HPDE6-E6E7 (cell line): ENCODE results near the gene CEP63.

Source experiments
- DNase-seq: peaks from one replicate; pipeline ENCODE4 v3.0.0; 2011; ENCODE audit warnings: missing footprints; ENCODE audit errors: extremely low spot score

CEP63 gene

DNA sequence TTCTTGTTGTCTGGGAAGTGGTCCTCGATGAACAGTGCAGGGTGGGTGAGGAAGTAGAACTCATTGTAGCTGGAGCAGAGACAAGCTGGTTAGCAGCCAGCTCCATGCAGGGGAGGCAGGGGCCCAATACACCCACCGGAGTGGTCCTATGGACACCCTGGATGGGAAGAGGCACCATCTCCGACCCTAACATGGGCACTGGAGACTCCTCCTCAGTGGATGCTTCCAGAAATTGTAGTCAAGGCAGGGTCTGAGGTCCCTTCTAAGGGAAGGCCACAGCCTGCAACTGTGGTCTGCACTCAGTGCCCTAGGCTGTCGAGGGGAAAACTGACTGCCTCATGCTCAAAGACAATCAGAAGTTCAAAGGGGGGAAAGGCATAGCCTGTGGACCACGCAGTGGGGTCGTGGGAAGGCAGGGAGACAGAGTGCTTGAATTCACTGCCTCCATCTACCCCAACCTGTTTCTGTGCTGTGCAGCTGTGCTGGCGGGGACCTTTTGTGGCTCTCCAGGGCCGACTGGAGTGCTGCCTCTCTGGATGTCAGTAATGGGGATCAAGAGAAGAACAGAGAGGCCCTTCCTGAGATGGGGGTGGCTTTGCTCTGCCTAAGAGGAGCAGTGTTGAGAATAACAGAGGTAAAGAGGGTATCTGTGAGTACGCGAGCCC, 123.0 kb downstream of the CEP63 start:
- no peak for DNase-seq

DNA sequence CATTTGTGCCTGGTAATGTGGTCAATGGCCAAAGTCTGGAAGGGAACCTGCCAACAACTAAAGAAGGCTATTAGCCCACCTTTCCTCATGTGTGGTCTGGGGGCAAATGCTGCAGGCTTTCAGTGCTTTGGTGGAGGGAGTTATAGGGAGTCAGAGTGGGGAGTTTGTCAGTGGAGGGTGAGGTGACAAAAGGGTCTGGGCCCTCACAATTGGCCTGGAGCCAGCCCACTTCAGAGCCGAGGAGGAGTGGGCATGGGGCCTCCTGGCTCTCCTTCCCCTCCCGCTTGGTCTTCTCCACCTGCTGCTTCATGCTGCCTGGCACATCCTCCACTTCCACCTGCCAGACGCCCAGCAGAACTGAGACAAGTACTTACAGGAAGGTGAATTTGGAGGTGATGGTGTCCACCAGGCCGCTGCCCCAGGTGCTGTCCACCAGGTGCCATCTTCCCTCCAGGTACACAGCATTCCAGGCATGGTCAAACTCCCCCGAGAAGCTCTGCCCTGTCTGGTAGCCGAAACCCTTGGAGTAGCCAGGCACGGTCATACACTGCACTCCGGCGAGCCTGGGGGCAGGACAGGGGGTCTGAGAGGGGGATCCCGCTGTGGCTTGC, 124.1 kb downstream of the CEP63 start:
- DNase-seq = no peak

DNA sequence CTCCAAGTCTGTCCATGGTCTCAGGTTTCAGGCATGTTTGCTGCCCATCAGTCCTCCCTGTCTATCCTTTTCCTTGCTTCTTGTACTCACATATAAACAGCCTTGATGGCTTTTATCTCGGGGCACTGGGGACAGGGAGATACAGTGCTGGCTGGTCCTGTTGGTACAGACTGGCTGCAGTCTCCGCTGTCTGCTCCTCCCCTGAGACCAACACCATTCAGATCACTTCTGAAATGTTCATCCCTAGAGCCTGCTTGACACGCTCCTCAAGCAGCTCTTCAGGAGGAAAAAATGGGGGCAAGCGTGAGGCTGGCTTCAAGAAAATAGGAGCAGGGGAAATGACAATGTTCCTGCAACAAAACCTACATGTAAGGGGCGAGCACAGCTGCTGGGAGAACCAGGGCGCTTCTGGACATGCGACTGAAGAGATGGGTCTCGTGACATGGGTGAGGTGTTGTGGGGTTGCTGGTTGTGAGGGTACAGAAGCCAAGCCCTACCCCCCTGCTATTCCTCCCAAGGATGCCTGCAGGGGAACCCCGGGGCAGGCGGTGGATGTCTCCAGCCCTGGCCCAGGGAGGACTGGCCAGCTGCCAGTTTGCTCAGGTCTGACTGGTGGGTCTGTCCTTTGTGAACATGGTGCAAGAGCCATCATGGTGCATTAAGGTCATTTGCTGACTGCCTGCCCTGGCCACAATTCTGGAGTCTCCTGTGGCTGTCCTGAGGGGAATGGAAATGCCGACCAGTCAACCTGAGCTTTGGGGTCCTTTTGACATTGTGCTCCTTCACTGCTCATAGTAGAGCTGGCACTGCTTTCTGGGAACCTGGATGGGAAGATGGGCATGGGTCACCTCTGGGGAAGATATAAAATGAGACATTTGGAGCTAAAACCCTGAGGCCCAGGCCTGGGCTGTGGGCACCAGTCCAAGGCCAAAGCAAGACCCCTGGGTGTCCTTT, 124.9 kb downstream of the CEP63 start:
- DNase-seq = no peak

DNA sequence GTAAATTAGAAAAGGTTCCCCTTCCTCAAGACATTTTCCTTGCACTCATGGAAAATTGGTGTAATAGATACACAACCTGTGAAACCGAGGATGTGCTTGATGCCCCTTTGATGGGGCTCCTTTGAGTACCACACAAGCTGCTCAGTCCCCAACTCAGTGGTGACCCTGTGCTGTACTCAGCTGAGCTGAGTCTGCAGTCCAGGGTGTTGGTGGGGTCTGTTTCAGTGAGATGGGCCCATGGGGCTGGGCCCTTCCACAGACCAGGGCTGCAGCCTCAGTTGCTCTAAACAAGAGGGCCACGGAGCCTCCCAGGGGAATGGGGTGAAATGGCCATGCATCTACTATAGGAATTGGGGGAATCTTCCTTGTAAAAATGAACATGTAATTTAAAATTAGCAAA, 125.7 kb downstream of the CEP63 start:
- no peak for DNase-seq

DNA sequence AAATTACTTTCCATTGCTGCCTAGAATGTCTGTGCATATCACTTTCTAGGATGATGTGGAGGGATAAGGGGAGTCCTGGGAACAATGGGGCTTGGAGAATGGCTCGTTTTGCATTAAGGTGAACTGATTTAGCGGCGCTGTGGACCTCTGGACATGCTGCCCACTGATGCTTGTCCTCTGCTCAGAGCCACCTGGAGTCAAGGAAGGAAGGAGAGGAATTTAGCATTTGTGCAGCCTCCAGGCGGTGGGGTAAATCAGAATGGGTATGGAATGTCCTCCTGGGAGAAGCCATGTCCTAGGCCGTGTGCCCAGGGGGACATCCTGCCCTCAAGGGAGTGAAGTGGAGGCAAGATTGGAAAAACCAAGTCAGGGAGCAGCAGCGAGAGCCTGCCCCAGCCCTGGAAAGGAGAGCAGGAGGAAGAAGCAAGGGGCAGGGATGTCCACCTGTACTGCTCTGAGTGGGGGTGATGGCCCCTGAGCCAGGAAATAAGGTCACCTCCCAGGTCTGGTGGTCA, 127.2 kb downstream of the CEP63 start:
- DNase-seq = no peak

DNA sequence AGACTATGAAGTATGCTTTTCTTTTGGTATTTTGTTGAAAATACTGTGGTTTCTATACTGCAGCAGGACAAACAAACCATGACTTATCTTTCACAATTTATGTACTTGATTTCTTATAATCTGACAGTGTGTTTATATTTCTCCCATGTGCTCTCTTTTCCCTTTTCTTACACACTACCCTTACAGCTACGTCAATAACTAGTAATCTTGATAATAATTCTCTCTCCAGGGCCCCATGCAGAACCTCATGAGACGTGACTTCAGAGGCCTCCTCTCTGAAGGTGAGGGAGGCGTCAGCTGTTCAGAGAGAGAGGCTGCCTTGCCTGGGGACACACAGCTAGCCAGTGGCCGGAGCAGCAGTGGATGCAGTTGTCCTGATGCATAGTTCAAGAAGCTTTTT, 129.1 kb downstream of the CEP63 start:
- DNase-seq = no peak

DNA sequence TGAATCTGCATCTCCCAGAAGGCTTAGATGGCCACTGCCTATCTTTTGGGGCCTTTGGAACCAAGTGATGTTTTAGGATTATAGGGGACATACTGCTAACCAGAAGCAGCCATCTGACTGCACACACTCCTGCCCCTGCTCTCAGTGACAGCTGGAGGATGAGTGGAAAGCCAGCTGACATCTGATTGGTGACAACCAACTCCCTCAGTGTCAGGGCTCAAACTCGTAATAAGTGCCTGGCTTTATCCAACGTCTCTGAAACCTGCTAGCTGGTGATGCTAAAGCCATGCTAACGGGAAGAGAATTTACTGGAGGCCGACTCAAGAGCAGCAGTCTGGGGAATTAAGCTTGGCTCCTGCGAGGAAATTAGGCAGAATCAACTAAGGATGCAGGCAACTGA, 129.9 kb downstream of the CEP63 start:
- DNase-seq = no peak

DNA sequence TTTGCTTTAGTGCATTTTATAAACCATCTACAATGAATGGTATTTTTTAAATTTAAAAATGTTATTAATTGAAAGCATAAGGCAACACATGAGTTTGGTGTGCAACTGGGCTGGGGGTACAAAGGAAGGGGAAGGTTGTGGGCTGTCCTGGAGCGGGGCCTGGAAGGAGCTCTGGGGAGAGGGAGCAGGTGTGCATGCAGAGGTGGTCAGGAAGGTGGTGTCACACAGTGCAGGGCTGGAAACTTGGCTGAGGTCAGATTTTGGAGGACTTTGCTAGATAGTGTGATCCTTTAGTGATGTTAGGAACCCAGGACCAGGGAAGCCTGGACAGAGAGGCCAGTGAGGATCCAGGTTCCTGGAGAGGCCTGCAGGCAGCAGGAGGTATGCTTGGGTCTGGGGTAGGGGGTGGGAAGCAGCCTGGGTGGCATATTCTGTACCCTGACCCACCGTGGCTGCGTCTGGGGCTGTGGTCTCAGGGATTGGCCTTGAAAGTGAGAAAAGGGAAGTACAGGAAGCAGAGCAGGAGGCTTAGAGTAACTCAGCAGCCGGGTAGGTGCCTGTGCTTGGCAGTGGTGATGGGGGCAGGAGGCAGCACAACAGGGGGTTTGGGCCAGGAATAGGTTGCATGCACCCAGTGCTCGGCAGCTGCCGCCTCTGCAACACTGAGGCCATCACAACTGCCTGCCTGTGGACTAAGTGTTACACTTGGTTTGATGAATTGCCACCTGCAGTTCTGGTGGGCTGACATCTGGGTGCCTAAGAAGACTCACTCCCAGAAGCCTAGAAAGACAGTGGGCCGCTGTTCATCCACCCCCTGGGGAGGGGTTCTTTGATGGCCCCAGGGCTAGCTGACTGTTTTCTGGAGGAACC, 132.0 kb downstream of the CEP63 start:
- DNase-seq = no peak

DNA sequence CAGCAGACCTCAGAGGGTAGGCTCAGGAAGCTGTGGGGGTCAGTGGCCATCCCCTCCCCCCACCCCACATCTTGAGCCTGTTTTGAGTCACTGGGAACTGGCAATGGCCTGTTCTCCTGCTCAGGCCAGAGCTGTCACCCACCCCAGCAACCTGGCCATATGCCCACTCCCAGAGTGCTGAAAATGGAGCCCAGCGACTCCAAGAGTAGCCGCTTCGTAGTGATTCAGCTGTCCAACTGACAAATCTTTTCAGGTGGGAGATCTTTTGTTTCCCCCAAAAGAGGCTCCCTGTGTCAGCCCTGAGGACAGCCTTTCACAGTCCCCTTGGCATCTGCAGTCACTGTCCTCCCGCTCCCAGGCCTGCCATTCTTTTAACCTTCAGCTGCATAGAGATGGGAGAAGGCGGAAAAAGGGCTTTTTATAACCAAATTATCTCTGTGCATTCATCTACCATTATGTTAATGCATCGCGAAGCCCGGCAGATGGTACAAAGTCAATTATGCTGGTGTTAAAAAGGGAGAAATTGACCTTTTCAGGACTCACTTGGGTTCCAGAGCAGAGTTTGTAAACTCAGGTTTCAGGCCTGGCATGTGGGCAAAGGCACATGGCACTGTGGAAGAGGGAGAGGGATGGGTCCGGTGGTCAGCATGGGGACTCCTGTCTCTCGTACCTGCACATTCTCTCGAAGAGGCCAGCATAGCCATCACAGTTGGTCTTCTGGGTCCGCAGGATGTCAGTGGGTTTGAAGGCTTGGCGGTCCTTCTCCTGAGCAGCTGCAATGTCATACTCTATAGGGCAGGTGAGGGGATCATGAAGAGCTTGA, 132.8 kb downstream of the CEP63 start:
- DNase-seq = no peak

DNA sequence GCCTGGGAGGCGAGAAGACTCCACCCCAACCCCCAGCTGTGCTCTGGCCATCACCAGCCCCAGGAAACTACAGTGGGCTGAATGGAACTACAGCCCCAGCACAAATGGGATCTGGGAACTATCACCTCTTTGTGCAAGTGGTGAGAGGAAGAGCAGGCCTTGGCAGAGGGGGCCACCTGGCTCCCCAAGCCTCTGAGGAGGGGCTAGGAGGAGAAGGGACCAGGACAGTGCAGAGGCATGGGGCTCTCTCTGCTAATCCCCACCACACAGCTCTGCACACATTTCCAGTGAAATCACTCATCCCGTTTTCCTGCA, 133.4 kb downstream of the CEP63 start:
- no peak for DNase-seq

DNA sequence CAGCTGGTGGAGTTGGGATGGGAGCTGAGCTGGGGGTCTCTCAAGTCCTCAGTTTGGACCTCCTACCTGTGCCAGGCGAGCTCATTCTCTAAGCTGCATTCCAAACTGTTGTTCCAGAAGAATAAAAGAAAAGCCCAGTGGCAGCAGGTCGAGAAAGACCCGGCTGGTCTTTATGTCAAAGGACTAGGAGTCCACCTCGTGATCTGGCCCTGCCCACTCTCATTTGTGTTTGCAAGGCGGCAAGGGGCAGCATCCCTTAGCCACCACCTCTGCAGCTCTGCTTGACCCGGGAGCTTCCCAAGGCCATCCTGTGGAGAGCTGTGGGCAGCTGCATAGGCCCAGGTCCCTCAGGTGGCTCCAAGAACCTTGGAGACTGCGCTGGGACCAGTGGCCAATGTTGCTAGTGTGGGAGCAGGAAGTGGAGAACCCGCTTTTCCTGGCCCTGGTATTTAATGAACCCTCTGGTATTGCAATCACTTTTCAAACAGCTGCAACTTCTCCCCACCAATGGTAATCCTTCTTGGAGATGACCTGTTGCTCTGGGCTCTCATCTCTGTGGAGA, 134.1 kb downstream of the CEP63 start:
- DNase-seq = no peak

DNA sequence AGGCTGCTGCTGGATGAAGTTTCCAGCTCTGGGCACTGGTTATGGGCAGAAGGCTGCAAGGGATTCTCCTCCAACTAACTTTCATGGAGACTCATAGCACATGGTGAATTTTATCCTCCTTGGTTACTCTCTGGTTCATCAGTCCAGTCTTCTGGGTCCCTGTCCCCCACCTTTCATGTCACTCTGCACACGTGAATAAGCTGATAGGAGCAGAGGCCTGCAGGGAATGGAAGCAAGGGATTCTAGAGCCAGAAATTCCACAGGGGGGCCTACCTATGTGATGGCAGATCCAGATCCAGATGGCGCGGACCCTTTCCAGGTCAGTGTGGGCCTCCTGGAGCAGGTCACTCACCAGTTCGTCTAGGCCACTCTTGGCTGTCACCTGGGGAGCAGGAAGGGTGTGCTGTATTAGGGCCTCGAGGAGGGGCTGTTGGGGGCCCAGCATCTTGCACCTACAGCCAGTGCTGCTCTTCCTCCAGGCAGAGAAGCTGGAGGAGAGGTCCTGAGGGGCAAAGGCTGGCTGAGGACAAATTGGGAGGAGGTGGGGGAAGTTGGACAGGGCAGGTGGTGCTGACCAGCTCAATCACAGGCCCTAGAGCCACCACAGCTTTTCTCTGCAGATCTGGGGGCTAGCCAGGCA, 134.7 kb downstream of the CEP63 start:
- no peak for DNase-seq

DNA sequence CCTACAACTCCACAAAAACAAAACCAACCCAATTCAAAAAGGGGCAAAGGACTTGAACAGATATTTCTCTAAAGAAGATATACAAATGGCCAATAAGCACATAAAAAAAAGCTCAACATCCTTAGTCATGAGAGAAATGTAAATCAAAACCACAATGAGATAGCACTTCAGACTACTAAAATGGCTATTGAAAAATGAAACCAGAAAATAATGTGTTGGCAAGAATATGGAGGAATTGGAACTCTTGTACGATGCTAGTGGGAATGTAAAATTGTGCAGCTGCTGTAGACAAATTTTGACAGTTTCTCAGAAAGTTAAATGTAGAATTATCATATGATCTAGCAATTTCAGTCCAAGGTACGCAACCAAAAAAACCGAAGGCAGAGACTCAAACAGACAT, 136.0 kb downstream of the CEP63 start:
- DNase-seq = no peak

DNA sequence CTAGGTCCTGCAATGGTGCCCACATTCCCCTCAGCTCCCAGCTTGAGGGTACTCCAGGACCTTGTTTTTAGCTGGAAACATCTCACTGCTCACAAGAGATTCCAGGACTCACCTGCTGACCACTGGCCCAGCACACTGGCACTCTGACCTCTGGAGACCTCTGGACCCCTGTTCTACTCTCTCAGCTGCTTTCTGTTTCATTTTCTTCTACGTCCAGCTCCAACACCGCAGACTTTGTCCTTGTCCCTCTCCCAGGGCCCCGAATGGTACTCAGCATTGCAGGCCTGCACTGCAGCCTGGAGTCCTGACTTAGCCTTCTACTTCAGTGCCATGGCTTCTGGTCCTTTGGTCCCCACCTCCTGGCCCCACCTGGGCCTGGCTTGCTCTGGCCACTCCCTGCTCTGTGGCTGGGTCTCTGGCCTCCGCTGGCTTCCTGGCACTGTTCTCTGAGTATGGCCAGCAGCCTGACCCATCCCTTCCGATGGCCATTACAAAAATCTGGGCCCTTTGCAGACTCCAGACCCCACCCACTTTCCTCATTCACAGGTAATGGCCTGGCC, 137.0 kb downstream of the CEP63 start:
- no peak for DNase-seq

DNA sequence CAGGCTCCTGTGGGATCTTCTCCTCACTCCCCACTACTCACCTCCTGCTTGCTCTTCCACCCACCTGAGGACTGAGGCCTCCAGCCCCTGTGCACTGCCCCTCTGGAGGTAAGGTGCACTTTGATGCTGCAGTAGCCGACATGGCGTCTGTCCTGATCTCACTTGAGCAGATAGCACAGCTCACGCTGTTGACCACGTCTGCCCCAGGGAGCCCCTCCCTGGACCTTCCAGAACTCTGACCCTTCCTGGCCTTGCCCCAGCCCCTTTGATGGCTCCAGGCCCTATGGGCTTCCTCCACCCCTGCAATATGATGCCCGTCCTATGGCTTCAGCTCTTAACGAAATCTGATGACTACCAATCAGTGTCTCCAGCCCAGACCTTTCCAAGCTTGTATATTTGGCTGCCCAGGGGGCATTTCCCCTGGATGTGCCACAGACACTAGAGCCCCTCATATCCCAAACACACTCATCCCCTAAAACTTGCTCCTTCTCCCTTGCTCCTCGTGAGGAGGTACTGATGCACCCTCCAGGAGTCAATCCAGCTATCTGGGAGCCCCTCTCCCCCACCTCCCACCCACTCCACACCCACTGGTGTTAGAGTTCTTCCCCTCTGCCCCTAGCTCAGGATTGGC, 137.9 kb downstream of the CEP63 start:
- no peak for DNase-seq
